OCI-LY7 (cell line): ENCODE results near the gene ANKRD16.

Experiments
- CTCF ChIP-seq: fragments of 200-600 bp; sonication (generic); conservative IDR thresholded peaks from 2 replicates; pipeline ENCODE4 v1.5.1; 2014; ENCODE audit warnings: mild to moderate bottlenecking, antibody characterized with exemption, low read length, moderate library complexity, mixed read lengths
- EZH2phosphoT487 ChIP-seq: fragments of 200-600 bp; sonication (generic); IDR thresholded peaks from 2 replicates; pipeline ENCODE4 v1.6.1; 2018; ENCODE audit warnings: low read depth, borderline replicate concordance, mild to moderate bottlenecking, mixed run types, antibody characterized with exemption, low read length, moderate library complexity, mixed read lengths

- TF ChIP-seq CTCF (no peak), EZH2phosphoT487 (no peak)
These were observed 22.0 kb upstream of the ANKRD16 start for GRCh38 chr10:5911670-5912069.
